GM18511 (cell line): ENCODE data around the gene PRDM15.
"Not testable (repeated sequence)": the region's sequence is repeated elsewhere in the genome, so short reads cannot be mapped to it uniquely, and the experiment has no call there.

ENCODE experiments used
- ATAC-seq: cut with Tn5 transposase; IDR thresholded peaks from one replicate; pipeline ENCODE4 v1.9.1; 2021; ENCODE audit warnings: mild to moderate bottlenecking, moderate library complexity; ENCODE audit not compliant: unreplicated experiment

PRDM15 gene

DNA sequence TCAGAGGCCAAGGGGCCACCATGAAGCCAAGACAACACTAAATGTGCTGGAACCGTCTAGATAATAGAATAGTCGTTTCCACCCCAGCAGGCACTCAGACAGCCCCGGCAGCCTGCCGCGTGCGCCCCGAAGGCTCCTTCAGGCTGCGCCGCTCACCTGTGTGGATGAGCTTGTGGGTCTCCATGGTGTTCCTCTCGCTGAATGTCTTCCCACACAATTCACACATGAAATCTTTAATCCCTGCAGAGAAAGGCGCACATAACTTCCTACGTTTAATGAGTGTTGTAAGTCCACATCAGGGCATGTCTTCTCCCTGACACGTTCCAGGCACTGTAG lies 68.6 kb downstream of the PRDM15 start:
- no peak for ATAC-seq

DNA sequence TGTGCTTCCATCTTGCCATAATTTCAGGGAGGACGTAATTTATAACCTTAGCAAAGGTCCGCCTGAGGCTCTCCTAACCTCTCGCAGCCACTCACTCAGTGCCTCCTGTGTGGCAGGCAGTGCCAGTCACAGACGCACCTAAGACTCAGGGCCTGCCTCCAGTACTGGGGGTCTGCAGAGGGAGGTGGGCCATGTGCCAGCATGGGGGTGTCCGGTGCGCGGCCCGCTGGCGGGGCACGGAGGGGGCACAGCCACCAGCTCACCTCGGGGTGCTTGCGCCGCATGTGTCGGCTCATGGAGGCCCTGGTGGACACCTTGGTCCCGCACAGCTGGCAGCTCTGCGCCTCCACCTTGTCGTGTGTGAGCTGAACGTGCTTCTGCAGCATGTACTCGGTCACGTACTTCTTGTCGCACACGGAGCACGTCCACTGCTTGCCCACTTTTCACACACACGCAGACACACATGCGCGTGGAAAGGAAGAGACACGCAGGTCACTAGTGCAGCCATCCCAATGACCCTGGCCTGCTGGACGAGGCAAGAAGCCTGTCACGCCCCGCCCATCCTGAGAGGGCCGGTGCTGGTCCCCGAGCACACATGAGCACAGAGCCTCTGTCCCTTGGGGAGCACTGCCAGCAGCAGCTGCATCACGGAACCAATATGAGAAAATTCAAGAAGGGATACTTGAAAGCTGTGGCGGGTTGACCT lies 69.1 kb downstream of the PRDM15 start:
- ATAC-seq: no peak

DNA sequence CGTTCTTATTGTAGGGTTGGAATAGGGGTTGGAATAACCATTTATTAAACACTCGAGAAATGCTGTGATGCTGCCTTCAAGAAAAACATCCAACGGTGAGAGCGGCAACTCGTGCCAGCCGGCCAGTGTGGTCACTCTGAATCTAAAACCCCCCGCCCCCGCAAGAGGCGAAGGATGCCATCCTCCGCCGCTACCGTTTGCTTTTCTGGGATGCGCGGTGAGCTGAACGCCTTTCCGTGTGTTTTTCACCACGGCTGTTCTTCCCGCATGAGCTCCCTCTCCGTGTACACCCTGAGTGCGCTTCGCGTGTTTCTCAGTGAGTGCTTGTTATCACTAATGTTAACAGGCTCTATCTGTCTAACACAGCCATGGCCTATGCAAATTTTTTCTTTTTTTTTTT lies 70.3 kb downstream of the PRDM15 start:
- ATAC-seq: no peak

DNA sequence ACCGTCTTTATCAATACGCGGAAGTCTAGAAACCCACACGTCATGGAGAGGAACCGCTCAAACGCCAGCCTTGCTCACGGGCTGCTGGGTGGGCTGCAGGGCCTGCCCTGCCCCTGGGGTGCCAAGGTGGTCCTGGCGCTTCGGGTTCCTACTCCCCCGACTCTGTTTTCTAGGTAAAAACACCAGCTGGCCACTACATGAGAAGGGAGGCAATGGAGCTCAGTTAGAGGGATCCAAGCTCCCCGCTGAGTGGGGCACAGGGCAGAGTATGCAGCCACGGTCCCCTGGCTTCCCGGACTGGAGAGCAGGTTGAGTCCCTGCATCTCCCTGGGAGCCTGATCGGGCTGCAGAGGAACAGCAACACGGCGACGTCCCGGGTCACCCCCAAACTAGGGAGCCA lies 71.0 kb downstream of the PRDM15 start:
- no peak for ATAC-seq

DNA sequence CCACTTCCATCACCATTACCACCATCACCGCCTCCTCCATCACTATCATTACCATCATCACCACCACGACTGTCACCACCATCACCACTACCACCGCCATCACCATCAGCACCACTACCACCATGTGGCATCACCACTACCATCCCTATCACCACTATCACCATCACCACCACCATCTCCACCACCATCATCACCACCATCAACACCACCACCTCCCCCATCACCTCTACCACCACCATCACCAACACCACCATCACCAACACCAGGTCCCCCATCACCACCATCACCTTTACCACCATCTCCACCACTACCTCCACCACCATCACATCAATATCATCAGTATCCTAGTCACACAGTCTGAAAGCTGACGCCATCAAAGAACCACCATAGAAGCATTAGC lies 72.4 kb downstream of the PRDM15 start:
- ATAC-seq: no peak

DNA sequence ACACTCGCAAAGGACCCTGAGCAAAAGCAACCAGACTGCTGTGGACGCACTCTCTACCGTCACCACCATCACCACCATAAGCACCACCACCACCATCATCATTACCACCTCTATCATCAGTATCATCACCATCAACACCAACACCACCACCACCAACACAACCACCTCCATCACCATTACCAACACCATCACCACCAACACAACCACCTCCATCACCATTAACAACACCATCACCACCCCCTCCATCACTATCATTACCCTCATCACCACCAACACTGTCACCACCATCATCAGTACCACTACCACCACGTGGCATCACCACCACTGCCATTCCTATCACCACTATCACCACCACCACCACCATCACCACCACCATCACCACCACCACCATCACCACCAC lies 73.5 kb downstream of the PRDM15 start:
- no peak for ATAC-seq

DNA sequence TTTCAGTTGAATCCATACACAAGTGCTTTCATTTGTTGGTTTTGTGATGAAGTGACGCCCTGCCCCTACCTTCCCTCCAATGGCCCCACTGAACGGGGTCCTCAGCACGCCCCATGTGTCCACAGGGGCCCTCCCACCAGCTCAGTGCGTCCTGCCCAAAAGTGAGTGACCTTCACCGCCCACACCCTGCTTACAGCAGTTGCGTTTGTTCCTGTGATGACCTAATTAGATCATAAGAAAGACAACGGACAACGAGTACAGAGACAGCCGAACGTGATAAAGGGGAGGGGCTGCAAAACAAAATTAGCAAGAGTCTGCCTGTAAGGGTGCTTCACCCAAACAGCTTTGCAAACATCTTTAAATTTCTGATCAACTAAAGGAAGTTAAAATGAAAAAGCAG lies 74.1 kb downstream of the PRDM15 start:
- ATAC-seq: no peak

DNA sequence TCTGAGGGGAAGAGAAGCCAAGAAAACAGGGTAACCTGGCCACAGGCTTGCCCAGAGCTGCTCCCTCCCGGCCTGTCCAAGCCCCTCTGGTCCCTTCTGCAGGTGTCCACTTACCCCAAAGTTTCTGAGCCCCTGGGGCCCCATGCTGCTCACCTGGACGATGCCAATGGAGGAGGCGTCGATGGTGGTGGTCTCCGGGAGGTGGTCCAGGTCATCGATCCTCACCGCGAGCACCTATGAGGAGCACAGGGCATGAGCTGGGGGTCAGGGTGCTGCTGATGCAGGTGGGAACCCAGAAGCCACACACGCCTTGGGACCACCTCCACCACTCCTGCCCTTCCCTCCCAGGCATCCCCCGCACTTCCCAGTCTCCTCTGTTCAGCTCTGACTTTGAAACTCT lies 74.8 kb downstream of the PRDM15 start:
- no peak for ATAC-seq

DNA sequence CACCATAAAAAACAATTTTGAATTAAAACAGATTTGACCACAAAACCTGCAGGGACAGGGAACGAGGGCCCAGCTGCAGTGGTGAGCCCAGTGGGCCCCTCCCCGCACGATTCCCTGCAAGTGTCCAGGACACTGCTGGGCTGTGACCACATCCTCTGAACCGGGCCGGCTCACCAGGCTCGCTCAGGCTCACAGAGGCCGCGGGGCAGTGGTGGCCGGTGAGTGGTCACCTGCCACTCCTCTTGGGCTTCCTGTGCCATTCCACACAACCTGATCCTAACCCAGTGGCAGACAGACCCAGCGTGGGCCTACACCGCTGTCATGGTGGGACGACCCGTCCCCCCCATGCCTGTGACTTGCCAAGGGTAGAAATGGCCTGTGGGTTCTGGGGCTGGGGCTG lies 75.8 kb downstream of the PRDM15 start:
- no peak for ATAC-seq

DNA sequence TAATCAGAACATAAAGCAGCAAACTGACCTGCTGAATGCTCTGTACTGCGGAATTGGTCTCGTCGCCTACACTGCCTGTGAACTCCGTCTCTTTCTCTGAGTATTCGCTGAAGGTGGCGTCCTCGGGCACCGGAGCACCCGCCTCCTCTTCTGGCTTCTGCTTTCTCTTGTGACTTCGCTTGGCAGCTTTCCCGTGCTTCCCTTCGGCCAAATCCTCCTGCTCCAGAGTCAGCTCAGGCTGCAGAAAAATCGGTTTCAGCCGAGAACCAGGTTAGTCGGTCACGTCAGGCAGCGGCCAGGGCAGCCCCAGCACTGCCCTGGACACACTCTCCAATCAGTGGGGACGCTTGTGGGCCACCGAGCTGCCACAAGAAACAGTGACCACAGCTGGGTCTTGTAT lies 76.5 kb downstream of the PRDM15 start:
- ATAC-seq: no peak

DNA sequence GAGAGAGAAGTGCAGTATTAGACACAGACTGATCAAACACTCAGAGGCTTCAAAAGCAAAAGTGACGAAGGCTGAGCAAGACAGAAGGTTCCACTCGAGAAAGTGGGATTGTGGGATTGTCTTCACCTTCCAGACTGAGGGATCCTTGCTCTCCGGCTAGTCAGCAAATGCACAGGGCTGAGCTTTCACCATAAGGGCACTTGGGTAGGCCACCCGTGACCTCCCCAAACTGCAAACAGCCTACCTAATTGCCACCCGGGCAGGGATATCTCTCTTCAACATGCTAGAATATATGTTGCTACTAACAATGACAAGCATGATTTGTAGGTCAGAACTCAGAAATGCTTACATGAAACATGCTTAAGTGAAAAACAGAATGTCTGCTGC lies 77.0 kb downstream of the PRDM15 start:
- no peak for ATAC-seq

DNA sequence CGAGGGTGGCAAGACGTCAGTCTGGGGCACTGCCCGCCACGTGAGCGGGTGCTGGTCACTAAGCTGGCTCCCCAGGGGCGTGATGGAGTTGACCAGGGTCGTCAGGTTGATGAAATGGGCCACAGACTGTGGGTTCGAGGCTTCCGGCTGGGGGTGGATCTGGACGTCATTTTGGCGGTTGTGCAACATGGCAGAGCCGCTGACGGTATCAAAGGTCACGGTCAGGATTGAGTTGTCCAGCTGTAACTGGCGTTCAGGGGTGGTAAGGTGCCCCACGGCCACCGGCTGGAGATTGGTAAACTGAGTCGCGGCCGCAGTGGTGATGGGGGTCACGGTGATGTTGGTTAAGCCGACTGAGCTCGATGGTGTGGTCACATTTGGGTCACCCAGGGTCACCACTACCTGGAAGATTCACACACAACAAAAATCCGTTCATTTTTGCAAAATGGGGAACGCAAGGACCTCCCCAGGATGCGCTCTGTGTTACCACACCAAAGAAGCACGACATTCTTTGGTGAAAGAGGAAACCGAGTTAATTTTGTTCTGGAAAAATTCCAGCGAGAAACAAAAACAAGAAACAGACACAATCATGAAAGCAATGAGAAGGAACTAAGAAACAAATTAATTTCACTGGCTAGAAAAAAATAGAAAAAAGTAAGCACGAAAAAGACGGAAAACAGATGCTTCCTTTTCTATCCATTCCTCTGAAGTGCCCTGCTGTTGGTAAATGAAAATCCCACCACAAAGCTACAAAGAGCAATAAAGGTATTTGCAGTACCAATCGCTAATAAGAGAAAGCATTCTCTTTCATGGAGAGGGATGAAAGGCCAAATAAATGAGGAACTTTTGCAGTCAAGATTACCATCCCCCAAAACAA lies 77.6 kb downstream of the PRDM15 start:
- no peak for ATAC-seq

DNA sequence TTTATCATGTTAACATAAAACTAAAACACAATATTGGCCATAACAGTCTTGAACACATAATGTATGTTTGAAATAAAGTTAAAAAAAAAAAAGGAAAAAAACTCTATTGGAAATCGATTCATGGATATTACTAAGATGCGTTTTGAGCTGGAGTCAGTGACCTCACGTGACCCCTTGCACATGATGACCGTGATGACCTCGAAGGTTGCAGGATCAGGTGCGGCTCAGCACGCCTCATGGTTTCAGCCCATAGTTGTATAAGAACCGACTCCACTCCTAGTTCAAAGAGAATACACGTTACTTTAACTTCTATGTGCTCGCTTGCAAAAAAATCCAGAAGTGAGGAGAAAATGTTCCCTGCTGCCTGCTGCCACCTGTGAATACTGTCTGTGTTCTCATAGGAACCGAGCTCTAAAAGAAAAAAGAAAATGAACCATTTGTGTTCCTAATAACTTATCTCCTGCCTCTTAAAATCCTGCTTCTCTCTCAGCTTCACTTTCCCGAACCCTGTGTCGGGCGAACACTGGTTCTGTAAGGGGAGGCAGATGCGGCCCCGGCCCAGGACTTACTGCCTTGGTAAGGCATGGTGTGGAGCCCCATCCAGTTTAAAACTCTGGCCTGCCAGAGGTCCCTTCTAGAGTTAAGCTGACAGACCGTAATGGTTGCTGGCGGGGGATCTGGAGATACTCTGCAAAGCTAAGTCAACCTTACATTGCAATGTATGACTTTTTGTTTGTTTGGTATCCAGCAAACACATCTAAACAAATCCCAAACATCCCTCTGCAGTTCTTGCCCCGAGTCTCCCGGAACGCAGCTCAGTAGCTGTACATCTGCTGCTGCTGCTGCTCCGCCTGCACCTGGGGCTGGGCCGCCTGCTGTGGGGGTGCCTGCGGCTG lies 78.5 kb downstream of the PRDM15 start:
- ATAC-seq: no peak

DNA sequence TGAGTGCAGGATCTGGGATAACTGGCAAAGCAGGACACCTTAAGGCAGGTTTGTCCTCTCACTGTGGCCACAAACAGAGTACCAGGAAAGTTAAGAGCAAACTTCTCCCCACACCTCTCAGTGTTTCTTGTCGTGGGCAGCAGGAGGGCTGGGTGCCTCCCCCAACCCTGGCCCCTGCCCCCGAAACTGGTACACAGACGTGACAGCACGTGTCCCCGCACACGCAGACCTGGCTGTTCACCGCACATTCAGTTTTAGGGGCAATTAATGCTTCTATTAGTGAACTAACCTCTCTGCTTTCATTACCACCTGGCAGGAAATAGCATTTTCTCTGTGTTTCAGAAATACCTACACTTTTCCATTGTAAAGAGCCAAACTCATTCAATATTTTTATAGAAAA lies 79.4 kb downstream of the PRDM15 start:
- no peak for ATAC-seq

DNA sequence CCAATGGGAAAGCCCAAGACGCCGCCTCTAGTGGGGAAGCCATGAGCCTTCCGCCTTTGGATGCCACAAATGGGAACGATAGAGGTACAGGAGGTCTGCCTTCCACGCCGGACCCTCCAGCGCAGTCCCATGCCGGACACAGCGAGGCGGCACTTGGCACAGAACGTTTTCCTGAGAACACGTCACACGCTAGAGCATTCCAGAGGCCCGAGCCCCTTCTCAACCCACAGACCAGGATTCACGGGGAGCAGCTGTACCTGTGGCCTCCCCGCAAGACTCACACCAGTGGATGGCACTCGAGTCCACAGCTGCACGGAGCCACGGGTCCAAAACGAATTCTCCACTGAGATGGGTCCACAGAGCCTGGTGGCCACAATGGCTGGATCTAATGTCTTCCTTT lies 80.8 kb downstream of the PRDM15 start:
- no peak for ATAC-seq

DNA sequence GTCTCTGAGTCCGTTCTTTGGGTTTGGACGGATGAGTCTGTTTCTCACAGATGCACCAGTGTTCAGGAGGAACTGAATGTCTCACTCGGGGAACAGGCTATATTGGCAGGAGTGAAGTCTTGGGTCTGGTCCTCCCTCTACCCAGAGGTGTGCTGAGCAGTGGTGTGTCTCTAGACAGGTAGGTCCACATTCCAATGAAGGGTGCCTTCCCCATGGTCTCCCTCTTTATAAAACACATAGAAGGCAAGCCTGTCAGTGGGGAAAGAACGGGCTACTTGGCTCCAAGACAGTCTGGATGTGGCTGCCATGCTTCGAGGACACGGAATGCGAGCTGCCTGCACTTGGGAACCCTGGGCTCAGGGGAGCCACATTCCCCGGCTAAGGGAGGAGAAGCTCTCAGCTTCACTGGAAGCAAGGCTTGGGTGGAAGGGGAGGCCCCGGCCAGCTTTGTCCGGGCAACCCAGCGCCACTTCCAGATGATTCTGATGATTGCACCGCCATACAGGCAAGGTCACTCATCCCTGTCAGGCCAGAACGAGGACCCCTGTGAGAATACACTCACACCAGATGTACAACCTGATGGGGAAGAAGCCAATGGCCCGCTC lies 82.6 kb downstream of the PRDM15 start:
- ATAC-seq: no peak

DNA sequence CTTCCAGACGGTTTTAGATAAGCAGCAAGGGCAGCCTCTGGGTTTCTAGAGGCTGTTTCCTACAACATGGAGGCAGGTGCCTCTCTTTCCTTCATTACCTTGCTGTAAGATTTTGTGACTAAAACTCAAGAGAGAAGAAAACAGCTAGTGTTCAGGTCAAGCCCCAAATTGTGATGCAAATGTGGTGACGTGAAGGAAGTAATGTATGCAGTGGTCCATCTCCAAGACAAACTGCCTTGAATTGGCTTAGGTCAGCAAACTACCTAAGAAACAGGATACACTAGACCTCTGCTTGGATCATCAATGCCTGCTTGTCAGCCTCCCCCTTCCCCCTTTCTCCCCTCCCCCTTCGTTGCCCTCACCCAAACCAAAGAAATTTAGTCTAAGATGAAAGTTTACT lies 83.4 kb downstream of the PRDM15 start:
- no peak for ATAC-seq

DNA sequence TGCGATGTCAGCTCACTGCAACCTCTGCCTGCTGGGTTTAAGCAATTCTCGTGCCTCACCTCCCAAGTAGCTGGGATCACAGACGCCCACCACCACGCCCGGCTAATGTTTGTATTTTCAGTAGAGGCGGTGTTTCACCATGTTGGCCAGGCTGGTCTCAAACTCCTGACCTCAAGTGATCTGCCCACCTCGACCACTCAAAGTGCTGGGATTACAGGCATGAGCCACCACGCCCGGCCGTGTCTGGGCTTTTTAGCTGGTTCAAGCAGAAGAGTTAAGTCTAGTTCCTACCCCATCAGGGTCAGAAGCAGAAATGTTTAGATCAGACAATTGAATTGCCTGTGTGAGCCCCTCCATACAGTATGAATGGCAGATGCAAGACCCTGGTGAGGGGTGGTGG lies 84.5 kb downstream of the PRDM15 start:
- ATAC-seq: no peak

DNA sequence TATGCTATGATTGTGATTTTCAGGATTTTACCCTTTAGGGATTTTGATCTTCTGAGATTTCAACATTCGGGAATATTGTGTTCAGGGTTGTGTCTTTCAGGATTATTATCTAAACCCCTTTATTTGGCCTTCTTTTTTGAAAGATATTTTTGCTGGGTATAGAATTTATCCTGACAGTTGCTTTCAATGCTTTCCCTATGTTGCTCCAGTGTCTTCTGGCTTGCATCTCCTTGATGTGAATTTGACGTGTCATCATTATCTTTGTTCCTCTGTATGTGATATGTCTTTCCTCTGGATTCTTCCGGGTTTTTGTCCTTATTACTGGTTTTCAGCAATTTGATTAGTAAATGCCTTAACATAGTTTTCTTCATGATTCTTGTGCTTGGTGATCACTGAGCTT lies 86.4 kb downstream of the PRDM15 start:
- no peak for ATAC-seq

DNA sequence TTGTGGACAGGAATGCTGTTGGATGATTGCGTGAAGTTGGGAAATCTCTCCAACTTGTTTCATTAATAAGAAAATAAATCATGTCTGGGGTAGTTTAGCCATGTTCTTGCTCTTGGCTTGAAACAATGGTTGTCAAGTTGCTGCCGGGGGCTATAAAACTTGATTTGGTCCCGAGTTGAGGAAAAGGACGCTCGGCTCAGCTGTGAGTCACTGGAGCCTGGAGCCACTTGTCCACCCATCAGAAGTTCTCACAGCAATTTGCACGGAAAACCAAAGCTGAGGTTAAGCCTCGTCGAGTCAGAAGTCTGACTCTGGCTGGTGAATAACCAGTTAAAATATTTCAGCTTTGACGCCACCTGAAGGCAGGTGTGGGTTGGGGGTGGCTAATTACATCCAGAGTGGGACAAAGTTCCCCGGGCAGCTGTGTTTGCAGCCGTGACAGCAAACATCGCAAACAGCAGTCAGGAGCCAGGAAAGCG lies 92.6 kb downstream of the PRDM15 start:
- no peak for ATAC-seq

DNA sequence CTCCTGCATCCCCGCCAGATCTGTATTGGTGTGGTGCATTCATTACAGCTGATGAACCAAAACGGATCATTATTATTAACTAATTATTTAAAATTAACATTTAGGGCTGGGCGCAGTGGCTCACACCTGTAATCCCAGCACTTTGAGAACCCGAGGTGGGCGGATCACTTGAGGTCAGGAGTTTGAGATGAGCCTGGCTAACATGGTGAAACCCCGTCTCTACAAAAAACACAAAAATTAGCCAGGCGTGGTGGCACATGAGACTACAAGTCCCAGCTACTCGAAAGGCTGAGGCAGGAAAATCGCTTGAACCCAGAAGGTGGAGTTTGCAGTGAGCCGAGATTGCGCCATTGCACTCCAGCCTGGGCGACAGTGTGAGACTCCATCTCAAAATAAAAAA lies 93.9 kb downstream of the PRDM15 start:
- ATAC-seq: not testable (repeated sequence)
